GM19467 (cell line): Measurements from ENCODE around the gene LCE2B.
"Not testable (repeated sequence)": the region's sequence is repeated elsewhere in the genome, so short reads cannot be mapped to it uniquely, and the experiment has no call there.

Source experiments
- ATAC-seq: cut with Tn5 transposase; IDR thresholded peaks from one replicate; pipeline ENCODE4 v1.9.1; 2021; ENCODE audit warnings: mild to moderate bottlenecking, moderate library complexity; ENCODE audit not compliant: unreplicated experiment

LCE2B gene

GRCh38 chr1:152685823-152686222 lies at the start of gene LCE2B:
LCE2B (plus strand) TSS chr1:152686123; CDS start chr1:152686844, 721 bp downstream.
- ATAC-seq: not testable (repeated sequence)

DNA sequence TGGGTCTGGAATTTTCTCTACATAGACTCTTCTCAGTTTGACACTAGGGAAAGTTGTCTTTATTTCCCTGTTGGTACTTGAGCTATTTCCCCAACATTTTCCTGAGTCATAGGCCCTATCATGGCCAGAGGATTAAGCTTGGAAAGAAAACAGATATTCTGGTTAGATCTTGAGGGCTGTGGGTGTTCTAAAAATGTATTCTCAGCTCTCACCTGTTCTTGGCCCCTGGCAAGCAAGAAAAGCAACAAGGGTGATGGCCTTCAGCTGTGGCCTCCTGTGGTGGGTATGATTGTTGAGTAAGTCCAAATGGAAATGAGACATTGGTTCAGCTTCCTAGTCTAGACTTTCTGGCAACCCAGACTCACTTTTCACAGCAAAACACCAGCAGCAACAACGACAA lies 45.6 kb upstream of the LCE2B start:
- ATAC-seq: no peak

- no peak for ATAC-seq
Observed at GRCh38 chr1:152643945-152644344, 42.0 kb upstream of the LCE2B start.

DNA sequence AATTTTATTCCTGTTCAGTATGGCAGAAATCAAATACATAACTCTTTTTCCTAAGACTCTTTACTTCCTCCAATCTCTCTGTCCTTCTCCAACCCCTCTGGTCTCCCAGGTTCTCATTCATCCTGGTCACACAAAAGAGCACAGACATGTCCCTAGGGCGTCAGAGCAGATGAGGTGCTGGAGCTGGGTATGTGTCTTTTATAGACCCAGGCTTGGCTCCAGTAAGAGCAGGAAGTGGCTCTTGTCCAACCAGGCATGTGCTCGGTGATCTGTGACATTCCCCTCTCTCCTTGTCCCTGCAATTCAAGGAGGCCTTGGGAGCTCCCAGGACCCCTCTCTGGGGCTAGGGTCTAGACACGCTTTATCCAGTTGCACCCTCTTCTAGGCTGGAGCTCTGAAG lies 40.8 kb upstream of the LCE2B start:
- no peak for ATAC-seq

DNA sequence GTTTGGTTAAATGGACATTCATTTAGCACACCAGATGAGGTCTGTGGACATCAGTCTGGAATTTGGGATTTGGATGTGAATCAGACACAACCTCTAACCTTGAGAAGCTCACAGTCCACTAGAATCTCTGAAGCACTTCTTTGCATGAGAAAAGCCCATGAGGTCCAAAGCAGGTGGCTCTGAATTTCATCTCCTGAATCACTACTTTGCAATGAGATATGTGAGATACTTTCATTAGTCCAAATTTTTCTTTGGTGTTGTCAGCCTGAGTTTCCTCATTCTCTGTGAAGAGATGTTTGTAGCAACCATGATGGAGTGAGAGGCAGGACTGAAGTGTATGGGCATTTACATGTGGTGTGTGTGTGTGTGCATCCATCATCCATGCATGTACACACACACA lies 39.3 kb upstream of the LCE2B start:
- ATAC-seq: no peak

DNA sequence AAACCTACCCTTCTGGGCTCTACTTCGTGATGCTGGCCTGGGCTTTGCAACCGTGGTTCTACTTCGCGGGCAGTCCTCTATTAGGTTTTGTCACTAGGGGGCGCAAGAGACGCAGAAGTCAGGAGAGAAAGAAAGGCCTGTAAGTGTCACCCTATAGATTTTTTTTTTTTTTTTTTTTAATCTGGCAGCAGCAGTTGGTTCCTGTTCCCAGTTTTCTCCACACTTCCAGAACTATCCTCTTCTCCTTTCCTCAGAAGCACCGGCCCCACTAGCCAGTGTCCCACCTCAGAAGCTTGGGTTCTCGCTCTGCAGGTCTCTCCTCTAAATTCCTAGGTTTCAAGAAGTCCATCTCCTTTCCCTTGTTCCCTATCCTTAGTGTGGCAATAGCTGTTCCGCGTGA lies 31.8 kb upstream of the LCE2B start:
- ATAC-seq: no peak

DNA sequence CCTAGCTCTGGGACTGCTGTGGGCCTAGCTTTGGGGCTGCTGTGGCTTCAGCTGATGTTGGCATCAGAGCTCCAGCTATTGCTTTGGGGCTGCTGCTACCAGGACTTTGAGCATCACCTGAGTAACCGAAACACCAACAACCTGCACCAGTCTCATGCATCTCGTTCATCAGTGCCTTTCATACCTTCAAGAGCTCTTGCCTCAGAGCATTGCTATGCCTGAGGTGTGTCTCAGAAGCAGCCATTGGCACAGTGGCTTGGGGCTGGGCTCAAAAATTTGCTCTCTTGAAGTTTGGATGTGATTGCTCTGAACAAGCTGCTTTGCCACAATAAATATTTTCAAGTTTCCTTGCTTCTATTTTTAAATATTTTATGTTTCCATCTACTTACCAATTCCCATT lies 29.5 kb upstream of the LCE2B start:
- ATAC-seq: no peak

GRCh38 chr1:152657677-152658076 lies 28.2 kb upstream of the LCE2B start:
- ATAC-seq: no peak

- ATAC-seq: no peak
Observed at GRCh38 chr1:152658649-152659048, 27.3 kb upstream of the LCE2B start.

DNA sequence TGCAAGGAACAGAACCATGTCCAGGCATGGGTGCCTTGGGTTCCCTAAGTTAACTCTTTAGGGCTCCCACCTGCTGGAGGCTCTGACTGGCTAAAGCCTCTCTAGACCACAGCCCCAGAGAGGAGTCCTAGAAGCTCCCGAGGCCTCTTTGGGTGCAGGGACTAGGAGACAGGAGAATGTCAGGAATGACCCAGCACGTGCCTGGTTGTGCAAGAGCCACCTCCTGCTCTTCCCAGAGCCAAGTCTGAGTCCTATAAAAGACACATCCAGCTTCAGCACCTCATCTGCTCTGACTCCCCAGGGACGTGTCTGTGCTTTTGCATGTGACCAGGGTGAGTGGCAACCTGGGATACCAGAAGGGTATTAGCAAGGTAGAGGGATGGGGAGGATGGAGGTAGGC lies 22.8 kb upstream of the LCE2B start, which contains the start of gene LCE2D:
Gene LCE2D, plus strand, starts transcription at position 283 of the 400 bp plus-strand sequence. CDS start 726 bp downstream, outside the sequence.
- no peak for ATAC-seq

DNA sequence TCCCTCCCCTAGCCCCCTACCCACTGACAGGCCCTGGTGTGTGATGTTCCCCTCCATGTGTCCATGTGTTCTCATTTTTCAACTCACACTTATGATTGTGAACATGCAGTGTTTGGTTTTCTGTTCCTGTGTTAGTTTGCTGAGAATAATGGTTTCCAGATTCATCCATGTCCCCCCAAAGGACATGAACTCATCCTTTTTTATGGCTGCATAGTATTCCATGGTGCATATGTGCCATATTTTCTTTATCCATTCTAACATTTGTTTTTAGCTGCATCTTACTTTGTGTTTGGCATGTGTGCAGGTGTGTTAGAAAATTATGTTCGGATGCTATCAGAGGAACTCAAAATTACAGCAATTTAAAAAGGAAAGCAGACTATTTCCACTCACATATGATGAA lies 19.8 kb upstream of the LCE2B start:
- ATAC-seq: not testable (repeated sequence)

DNA sequence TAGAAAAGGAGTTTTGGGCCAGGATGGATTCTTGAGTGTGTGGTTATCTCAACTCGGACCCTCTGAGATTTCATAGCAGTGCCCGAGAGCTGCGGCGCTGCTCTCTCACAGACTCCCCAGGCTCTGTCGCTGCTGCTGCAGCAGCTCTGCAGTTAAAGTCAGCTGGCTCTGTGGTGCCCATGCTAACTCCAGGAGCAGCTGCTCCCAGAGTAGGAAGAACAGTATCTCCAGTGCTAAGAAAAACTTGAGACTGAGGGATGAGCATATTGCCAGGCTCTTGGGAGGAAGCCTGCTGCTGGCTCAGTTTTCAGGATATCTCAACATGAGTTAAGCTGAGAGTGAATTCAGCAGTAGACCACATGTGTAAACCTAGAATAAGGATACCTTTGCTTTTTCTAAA lies 18.3 kb upstream of the LCE2B start:
- ATAC-seq: no peak

- ATAC-seq: no peak
Observed at GRCh38 chr1:152673016-152673415, 12.9 kb upstream of the LCE2B start.

DNA sequence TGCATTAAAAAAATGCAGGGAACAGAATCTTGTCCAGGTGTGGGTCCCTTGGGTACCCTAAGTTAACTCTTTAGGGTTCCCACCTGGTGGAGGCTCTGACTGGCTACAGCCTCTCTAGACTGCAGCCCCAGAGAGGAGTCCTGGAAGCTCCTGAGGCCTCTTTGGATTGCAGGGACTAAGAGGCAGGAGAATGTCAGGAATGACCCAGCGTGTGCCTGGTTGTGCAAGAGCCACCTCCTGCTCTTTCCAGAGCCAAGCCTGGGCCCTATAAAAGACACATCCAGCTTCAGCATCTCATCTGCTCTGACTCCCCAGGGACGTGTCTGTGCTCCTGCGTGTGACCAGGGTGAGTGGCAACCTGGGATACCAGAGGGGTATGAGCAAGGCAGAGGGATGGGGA lies 10.9 kb upstream of the LCE2B start, which contains the start of gene LCE2C:
Gene LCE2C, plus strand, starts transcription at position 297 of the 400 bp plus-strand sequence. CDS start 737 bp downstream, outside the sequence.
- ATAC-seq: not testable (repeated sequence)

DNA sequence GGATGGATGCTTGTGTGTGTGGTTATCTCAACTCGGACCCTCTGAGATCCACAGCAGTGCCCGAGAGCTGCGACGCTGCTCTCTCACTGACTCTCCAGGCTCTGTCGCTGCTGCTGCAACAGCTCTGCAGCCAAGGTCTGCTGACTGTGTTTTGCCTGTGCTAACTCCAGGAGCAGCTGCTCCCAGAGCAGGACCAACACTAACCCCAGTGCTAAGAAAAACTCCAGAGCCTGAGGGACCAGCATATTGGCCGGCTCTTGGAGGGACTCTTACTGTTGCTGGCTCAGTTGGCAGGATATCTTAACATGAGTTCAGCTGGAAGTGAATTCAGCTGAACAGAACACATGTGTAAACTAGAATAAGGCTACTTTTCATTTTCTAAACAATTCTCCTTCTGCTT lies 6.5 kb upstream of the LCE2B start:
- ATAC-seq: no peak

DNA sequence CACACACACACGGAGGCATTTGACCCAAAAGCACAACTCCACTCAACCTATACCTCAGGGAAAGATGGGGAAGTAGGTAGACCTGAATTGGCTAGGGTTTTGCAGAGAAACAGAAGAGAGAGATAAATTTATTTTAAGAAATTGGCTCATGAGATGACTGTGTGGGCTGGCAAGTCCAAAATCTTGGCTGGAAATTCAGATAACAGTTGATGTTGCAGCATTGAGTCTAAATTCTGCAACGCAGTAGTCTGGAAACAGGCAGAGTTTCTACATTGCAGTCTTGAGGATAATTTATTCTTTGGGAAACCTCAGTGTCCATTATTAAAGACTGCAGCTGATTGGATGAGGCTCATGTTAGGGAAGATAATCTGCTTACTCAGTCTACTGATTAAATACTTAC lies 4.3 kb upstream of the LCE2B start:
- ATAC-seq: no peak

GRCh38 chr1:152683846-152684245 lies 2.1 kb upstream of the LCE2B start:
- ATAC-seq: no peak

DNA sequence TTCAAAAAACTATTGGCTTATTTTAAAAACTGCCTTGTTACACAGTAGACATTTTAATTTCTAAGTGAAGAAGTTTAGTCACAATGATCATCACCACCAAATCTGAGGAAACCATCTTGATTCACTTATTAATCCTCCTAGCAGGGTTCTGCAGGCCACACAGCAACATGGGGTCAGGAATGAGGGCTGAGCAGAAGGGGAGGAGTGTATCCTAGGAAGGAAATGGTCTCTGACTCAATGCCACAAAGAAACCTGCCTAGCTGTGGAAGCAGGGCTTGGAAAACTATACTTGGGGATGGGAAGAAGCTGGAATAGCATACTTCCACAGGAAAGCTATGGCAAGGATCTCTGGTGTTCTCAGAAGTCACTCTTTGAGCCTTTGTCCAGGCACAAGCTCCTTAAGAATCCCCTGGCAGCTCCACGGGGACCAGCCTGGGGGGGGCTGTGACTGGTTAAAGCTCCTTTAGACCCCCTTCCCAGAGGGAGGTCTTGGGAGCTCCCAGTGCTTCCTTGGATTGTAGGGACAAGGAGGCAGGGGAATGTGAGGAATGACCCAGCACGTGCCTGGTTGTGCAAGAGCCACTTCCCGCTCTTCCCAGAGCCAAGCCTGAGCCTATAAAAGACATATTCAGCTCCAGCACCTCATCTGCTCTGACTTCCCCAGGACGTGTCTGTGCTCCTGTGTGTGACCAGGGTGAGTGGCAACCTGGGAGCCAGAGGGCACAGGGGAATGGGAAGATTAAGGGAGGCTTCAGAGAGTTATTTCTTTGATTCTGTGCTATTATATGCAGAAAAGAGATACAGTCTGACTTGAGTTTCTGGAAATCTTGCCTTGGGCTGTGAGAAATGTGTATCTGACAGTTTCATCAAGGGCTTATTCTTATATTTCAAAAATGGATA lies 12.0 kb downstream of the LCE2B start, which contains the start of gene LCE2A:
Gene LCE2A, plus strand, starts transcription at position 645 of the 900 bp plus-strand sequence. CDS start 557 bp downstream, outside the sequence.
- no peak for ATAC-seq

GRCh38 chr1:152699746-152700145 lies 13.8 kb downstream of the LCE2B start:
- ATAC-seq: no peak

- ATAC-seq: no peak
Observed at GRCh38 chr1:152707860-152708259, 21.9 kb downstream of the LCE2B start, which contains the start of gene LCE4A. LCE4A (plus strand) TSS chr1:152708160; CDS start chr1:152709076, 916 bp downstream.

GRCh38 chr1:152718238-152718637 lies 32.3 kb downstream of the LCE2B start:
- no peak for ATAC-seq

- no peak for ATAC-seq
Observed at GRCh38 chr1:152725261-152725660, 39.3 kb downstream of the LCE2B start.
